DND-41 (cell line): ENCODE results near the gene CARD19.

Experiments used
- CTCF ChIP-seq: IDR thresholded peaks from 2 replicates; pipeline ENCODE4 v1.5.1; 2012; ENCODE audit warnings: borderline replicate concordance, low read length, moderate library complexity, mild to moderate bottlenecking; ENCODE audit not compliant: poor library complexity, severe bottlenecking; ENCODE audit errors: extremely low read depth
- EZH2 ChIP-seq: IDR thresholded peaks from 3 replicates; pipeline ENCODE4 v1.6.1; 2012; ENCODE audit warnings: borderline replicate concordance, low read depth, mild to moderate bottlenecking, moderate library complexity, low read length, inconsistent platforms; ENCODE audit not compliant: severe bottlenecking

- TF ChIP-seq CTCF, result no peak
- TF ChIP-seq EZH2, result no peak
Observed at GRCh38 chr9:93076792-93077128, 19.3 kb upstream of the CARD19 start.
